ENCODE data around the gene CTNNA1. TPM values are rescaled to one million over a fixed set of nuclear protein-coding genes. Genes with fewer than 3 reads are reported as not detected.

Gene CTNNA1
- total and polyA plus RNA-seq, 9 of the 15 experiments (the other 6 are each of a cell fraction or from before 2014, with no cell fraction given), result 29.6 to 117 (median 89.1) TPM

DNA sequence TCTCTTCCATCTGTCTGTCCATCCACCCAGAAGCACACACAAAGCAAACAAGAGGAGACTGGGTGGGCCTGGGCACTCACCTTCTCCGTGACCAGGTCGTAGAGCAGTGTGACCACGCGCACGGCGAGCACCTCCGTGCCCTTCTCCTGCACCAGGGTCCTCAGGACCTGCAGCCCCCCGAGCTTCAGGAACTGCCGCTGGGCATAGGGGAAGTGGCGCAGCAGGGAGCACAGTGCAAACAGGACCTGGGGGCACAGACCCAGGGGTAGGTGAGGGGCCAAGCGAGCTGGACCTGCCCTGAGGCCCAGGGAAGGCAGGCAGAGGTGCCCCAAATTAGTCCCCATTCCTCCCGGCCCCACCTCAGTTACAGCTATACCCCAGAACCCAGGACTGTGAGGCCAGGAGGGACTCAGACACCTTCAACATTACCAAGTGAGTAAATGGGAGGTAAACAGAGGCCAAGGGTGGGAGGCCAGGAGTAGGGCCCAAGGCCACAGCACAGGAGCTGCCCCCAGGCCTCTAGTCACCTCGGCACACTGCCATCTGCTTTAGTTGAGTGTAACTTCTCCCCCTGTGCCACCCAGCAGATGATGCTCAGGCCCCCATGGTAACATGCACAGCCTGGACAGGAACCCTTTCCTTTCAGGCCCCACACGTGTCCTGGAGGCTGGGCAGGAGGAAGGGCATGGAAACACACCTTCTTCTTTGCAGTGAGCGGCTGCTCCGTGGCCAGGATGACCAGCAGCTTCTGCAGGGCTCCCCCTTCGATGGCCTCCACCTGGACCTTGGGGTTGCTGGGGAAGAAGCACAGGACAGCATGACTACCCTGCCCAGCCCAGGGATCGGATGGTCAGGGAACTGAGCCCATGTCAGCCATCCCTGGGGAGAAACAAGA lies 198.1 kb downstream of the CTNNA1 start (continued):
- TF ChIP-seq WHSC1 (IDR thresholded peaks at IDR 0.05; ENCODE audit: low read length) (no peak), BHLHE40 (IDR thresholded peaks at IDR 0.05; ENCODE audit: low read length) (no peak), HMGN3 (IDR thresholded peaks at IDR 0.05; ENCODE audit: borderline replicate concordance, extremely low read depth, insufficient read length, low read depth, low read length) (no peak), ESRRA (IDR thresholded peaks at IDR 0.05; ENCODE audit: borderline replicate concordance, low read depth) (no peak), NBN (IDR thresholded peaks at IDR 0.05; ENCODE audit: low read depth) (no peak)

DNA sequence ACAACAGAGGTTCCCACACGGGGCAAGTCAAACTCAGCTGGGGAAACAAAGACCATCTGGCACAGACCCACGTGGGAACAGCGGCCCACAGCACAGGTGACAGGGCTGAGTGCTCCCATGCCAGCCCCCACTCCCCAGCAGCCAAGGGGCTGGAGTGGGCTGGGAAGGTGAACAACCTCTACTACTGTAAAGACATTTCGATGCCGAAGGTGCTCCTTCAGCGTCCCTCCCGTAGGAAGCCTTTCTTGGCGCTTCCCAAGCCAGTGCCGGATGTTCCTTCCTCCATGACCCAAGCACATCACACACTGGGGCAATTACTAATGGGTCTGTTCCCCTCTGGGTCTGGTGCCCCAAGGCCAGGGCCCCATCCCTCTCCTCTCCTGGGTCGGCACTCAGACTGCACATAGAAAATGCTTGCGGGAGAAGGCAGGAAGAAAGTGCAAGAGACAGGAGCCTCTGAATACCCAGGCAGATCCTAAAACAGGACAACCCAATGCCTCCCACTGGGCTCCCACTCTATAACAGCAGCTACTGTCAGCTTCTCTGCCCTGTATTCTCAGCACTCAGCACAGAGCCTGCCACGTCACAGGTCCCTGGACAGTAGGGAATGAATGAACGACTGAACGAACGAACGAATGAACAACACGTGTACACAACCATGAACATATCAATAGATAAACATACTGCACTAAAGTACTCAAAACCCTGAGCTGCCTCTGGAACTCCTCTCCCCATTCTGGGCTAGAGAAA lies 198.9 kb downstream of the CTNNA1 start:
- in situ Hi-C loops (cut with MboI), result no loop called here
- Histone ChIP-seq H3K79me2 (ENCODE audit: control insufficient read depth, insufficient read depth, low read length) (no peaks in the 10 kb centered on the region), H3K9me1 (ENCODE audit: control insufficient read depth, insufficient read depth, low read length) (no peaks in the 10 kb centered on the region), H3K27me3 (ENCODE audit: control insufficient read depth in 2 of 2, insufficient read depth in 2 of 2, low read length in 2 of 2) (no peaks in the 10 kb centered on the region), H3K4me2 (ENCODE audit: insufficient read depth, low read length) (no peak overlapping the region), H4K20me1 (replicated peaks; ENCODE audit: control insufficient read depth, insufficient read depth, low read length) (no peaks in the 10 kb centered on the region), H3K27ac (ENCODE audit: extremely low read depth, low read depth, low read length) (no peak overlapping the region), H2AFZ (ENCODE audit: low read depth, low read length) (no peak overlapping the region), H3K9ac (ENCODE audit: insufficient read depth in 1 of 2, low read depth in 2 of 2, low read length in 2 of 2) (no peak overlapping the region), H3K9me3 (replicated peaks; ENCODE audit: control insufficient read depth, insufficient read depth, low read depth, low read length) (no peaks in the 10 kb centered on the region), H3K36me3 (ENCODE audit: control insufficient read depth, insufficient read depth, low read length) (no peaks in the 10 kb centered on the region; the same call in 2 of the 3 replicates), H3K4me3 (no peak overlapping the region), H3K4me1 (replicated peaks in 1 of 2; ENCODE audit: control insufficient read depth in 2 of 2, insufficient read depth in 2 of 2, low read length in 2 of 2) (peaks cover 0 to 20% of the 10 kb centered on the region in 2 experiments; a peak in 3 of 5 replicates)
- FAIRE-seq (no peak), ATAC-seq (no peak), DNase-seq (ENCODE audit: extremely low read depth in 1 of 4, low spot score in 3 of 4) (no peak)
- no TSS peak for BruUV-seq (replicated peaks)
- intact Hi-C loops (cut with micrococcal nuclease), result no loop called here
- ChIA-PET CTCF (ENCODE audit: low intra/inter-chr PET ratio) (no interaction called here), POLR2A (no interaction called here)
- 67% methylated on average over 17 of the region's 17 CpGs for WGBS (ENCODE audit: insufficient coverage, low coverage, missing lambda C conversion rate)
- TF ChIP-seq, protein P1, sequence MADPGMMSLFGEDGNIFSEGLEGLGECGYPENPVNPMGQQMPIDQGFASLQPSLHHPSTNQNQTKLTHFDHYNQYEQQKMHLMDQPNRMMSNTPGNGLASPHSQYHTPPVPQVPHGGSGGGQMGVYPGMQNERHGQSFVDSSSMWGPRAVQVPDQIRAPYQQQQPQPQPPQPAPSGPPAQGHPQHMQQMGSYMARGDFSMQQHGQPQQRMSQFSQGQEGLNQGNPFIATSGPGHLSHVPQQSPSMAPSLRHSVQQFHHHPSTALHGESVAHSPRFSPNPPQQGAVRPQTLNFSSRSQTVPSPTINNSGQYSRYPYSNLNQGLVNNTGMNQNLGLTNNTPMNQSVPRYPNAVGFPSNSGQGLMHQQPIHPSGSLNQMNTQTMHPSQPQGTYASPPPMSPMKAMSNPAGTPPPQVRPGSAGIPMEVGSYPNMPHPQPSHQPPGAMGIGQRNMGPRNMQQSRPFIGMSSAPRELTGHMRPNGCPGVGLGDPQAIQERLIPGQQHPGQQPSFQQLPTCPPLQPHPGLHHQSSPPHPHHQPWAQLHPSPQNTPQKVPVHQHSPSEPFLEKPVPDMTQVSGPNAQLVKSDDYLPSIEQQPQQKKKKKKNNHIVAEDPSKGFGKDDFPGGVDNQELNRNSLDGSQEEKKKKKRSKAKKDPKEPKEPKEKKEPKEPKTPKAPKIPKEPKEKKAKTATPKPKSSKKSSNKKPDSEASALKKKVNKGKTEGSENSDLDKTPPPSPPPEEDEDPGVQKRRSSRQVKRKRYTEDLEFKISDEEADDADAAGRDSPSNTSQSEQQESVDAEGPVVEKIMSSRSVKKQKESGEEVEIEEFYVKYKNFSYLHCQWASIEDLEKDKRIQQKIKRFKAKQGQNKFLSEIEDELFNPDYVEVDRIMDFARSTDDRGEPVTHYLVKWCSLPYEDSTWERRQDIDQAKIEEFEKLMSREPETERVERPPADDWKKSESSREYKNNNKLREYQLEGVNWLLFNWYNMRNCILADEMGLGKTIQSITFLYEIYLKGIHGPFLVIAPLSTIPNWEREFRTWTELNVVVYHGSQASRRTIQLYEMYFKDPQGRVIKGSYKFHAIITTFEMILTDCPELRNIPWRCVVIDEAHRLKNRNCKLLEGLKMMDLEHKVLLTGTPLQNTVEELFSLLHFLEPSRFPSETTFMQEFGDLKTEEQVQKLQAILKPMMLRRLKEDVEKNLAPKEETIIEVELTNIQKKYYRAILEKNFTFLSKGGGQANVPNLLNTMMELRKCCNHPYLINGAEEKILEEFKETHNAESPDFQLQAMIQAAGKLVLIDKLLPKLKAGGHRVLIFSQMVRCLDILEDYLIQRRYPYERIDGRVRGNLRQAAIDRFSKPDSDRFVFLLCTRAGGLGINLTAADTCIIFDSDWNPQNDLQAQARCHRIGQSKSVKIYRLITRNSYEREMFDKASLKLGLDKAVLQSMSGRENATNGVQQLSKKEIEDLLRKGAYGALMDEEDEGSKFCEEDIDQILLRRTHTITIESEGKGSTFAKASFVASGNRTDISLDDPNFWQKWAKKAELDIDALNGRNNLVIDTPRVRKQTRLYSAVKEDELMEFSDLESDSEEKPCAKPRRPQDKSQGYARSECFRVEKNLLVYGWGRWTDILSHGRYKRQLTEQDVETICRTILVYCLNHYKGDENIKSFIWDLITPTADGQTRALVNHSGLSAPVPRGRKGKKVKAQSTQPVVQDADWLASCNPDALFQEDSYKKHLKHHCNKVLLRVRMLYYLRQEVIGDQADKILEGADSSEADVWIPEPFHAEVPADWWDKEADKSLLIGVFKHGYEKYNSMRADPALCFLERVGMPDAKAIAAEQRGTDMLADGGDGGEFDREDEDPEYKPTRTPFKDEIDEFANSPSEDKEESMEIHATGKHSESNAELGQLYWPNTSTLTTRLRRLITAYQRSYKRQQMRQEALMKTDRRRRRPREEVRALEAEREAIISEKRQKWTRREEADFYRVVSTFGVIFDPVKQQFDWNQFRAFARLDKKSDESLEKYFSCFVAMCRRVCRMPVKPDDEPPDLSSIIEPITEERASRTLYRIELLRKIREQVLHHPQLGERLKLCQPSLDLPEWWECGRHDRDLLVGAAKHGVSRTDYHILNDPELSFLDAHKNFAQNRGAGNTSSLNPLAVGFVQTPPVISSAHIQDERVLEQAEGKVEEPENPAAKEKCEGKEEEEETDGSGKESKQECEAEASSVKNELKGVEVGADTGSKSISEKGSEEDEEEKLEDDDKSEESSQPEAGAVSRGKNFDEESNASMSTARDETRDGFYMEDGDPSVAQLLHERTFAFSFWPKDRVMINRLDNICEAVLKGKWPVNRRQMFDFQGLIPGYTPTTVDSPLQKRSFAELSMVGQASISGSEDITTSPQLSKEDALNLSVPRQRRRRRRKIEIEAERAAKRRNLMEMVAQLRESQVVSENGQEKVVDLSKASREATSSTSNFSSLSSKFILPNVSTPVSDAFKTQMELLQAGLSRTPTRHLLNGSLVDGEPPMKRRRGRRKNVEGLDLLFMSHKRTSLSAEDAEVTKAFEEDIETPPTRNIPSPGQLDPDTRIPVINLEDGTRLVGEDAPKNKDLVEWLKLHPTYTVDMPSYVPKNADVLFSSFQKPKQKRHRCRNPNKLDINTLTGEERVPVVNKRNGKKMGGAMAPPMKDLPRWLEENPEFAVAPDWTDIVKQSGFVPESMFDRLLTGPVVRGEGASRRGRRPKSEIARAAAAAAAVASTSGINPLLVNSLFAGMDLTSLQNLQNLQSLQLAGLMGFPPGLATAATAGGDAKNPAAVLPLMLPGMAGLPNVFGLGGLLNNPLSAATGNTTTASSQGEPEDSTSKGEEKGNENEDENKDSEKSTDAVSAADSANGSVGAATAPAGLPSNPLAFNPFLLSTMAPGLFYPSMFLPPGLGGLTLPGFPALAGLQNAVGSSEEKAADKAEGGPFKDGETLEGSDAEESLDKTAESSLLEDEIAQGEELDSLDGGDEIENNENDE (IDR thresholded peaks at IDR 0.05; ENCODE audit: low read depth, low read length), result no peak
- no peak for TF ChIP-seq RBM17 (IDR thresholded peaks at IDR 0.05; ENCODE audit: borderline replicate concordance, low read depth, low read length)

Data from K562 (cell line).